HL-60/S4 (cell line): ENCODE results near the gene STK16.

Source experiments
- in situ Hi-C: fragments of 300-500 bp; cut with MboI; formaldehyde crosslinking; loops from 2 replicates; pipeline ENCODE4 v1.14.3; 2022; ENCODE audit warnings: low sequenced_read_pairs

STK16 gene

GRCh38 chr2:219298759-219299371, 53.6 kb downstream of the STK16 start:
- in situ Hi-C loops, result loop anchor here (10.0 kb wide), 1 partner anchor 124 kb away; the partner anchor contains the start of genes CNPPD1, RETREG2 and SLC23A3

- in situ Hi-C loops, result loop anchor here (10.0 kb wide), 1 partner anchor 125 kb away; the partner anchor contains the start of genes CNPPD1, RETREG2 and SLC23A3
These were observed 54.1 kb downstream of the STK16 start for GRCh38 chr2:219299372-219299760.
